ENCODE data around the gene DEPDC5. TPM values are rescaled to one million over a fixed set of nuclear protein-coding genes. Genes with fewer than 3 reads are reported as not detected.

DEPDC5 gene
- total and polyA plus RNA-seq, 5 donors: 6.9 to 15.3 (median 12.6) TPM

- H3K4me1 ChIP-seq (ENCODE audit: control insufficient read depth, insufficient read depth, low read length): no peaks in the 10 kb centered on the region
- H3K9me3 ChIP-seq (ENCODE audit: control insufficient read depth, low read length): no peaks in the 10 kb centered on the region
- 82% methylated on average over 5 of the region's 5 CpGs for whole genome bisulfite sequencing
- no peaks in the 10 kb centered on the region for H3K27me3 ChIP-seq (ENCODE audit: control insufficient read depth, insufficient read depth)
- intact Hi-C loops (cut with DNase I): no loop called here
- DNase-seq (no peak), ATAC-seq (no peak)
- H3K27ac ChIP-seq (ENCODE audit: low read length): no peak overlapping the region
- no peak overlapping the region for H3K4me3 ChIP-seq (ENCODE audit: low read length)
These were observed 82.2 kb downstream of the DEPDC5 start for GRCh38 chr22:31836010-31836409.

GRCh38 chr22:31838917-31839316, 85.1 kb downstream of the DEPDC5 start:
- 72% methylated on average over 3 of the region's 3 CpGs for WGBS
- Histone ChIP-seq H3K4me3 (ENCODE audit: low read length) (no peak overlapping the region), H3K4me1 (ENCODE audit: control insufficient read depth, insufficient read depth, low read length) (no peaks in the 10 kb centered on the region), H3K9me3 (ENCODE audit: control insufficient read depth, low read length) (no peaks in the 10 kb centered on the region), H3K27me3 (ENCODE audit: control insufficient read depth, insufficient read depth) (no peaks in the 10 kb centered on the region), H3K27ac (ENCODE audit: low read length) (no peak overlapping the region)
- intact Hi-C loops (cut with DNase I): no loop called here
- ATAC-seq: no peak
- no peak for DNase-seq

- ATAC-seq (no peak), DNase-seq (no peak)
- no peak overlapping the region for H3K4me3 ChIP-seq (ENCODE audit: low read length)
- intact Hi-C loops (cut with DNase I): no loop called here
- H3K27ac ChIP-seq (ENCODE audit: low read length): no peak overlapping the region
- no peaks in the 10 kb centered on the region for H3K9me3 ChIP-seq (ENCODE audit: control insufficient read depth, low read length)
- H3K27me3 ChIP-seq (ENCODE audit: control insufficient read depth, insufficient read depth): no peaks in the 10 kb centered on the region
- H3K4me1 ChIP-seq (ENCODE audit: control insufficient read depth, insufficient read depth, low read length): no peaks in the 10 kb centered on the region
- 96% methylated on average over 1 of the region's 1 CpG for WGBS
These were observed 86.2 kb downstream of the DEPDC5 start for GRCh38 chr22:31839986-31840385.

- DNase-seq (no peak), ATAC-seq (no peak)
- Histone ChIP-seq H3K27ac (ENCODE audit: low read length) (no peak overlapping the region), H3K4me1 (ENCODE audit: control insufficient read depth, insufficient read depth, low read length) (no peaks in the 10 kb centered on the region), H3K27me3 (ENCODE audit: control insufficient read depth, insufficient read depth) (no peaks in the 10 kb centered on the region), H3K4me3 (ENCODE audit: low read length) (no peak overlapping the region), H3K9me3 (ENCODE audit: control insufficient read depth, low read length) (no peaks in the 10 kb centered on the region)
- intact Hi-C loops (cut with DNase I): no loop called here
These were observed 86.8 kb downstream of the DEPDC5 start for GRCh38 chr22:31840585-31840984.

- no peak overlapping the region for H3K4me3 ChIP-seq (ENCODE audit: low read length)
- H3K27ac ChIP-seq (ENCODE audit: low read length): no peak overlapping the region
- intact Hi-C loops (cut with DNase I): no loop called here
- 86% methylated on average over 8 of the region's 8 CpGs for WGBS
- H3K9me3 ChIP-seq (ENCODE audit: control insufficient read depth, low read length): no peaks in the 10 kb centered on the region
- H3K4me1 ChIP-seq (ENCODE audit: control insufficient read depth, insufficient read depth, low read length): no peaks in the 10 kb centered on the region
- ATAC-seq (peak in 1 of 2 donors; percentile 40), DNase-seq (no peak)
- H3K27me3 ChIP-seq (ENCODE audit: control insufficient read depth, insufficient read depth): no peaks in the 10 kb centered on the region
These were observed 87.4 kb downstream of the DEPDC5 start for GRCh38 chr22:31841078-31841827.

- H3K27ac ChIP-seq (ENCODE audit: low read length): no peak overlapping the region
- H3K27me3 ChIP-seq (ENCODE audit: control insufficient read depth, insufficient read depth): no peaks in the 10 kb centered on the region
- H3K4me3 ChIP-seq (ENCODE audit: low read length): no peak overlapping the region
- DNase-seq (no peak), ATAC-seq (no peak)
- intact Hi-C loops (cut with DNase I): no loop called here
- no peaks in the 10 kb centered on the region for H3K9me3 ChIP-seq (ENCODE audit: control insufficient read depth, low read length)
- WGBS: 92% methylated on average over 4 of the region's 4 CpGs
- no peaks in the 10 kb centered on the region for H3K4me1 ChIP-seq (ENCODE audit: control insufficient read depth, insufficient read depth, low read length)
These were observed 89.7 kb downstream of the DEPDC5 start for GRCh38 chr22:31843526-31843925.

- no peaks in the 10 kb centered on the region for H3K4me1 ChIP-seq (ENCODE audit: control insufficient read depth, insufficient read depth, low read length)
- intact Hi-C loops (cut with DNase I): no loop called here
- DNase-seq (no peak), ATAC-seq (no peak)
- H3K4me3 ChIP-seq (ENCODE audit: low read length): no peak overlapping the region
- no peaks in the 10 kb centered on the region for H3K9me3 ChIP-seq (ENCODE audit: control insufficient read depth, low read length)
- no peak overlapping the region for H3K27ac ChIP-seq (ENCODE audit: low read length)
- no peaks in the 10 kb centered on the region for H3K27me3 ChIP-seq (ENCODE audit: control insufficient read depth, insufficient read depth)
- 96% methylated on average over 17 of the region's 17 CpGs for WGBS
These were observed 91.1 kb downstream of the DEPDC5 start for GRCh38 chr22:31844941-31845340.

GRCh38 chr22:31846161-31847115, 92.6 kb downstream of the DEPDC5 start:
- no peaks in the 10 kb centered on the region for H3K27me3 ChIP-seq (ENCODE audit: control insufficient read depth, insufficient read depth)
- WGBS: 75% methylated on average over 6 of the region's 6 CpGs
- H3K4me3 ChIP-seq (ENCODE audit: low read length): no peak overlapping the region
- H3K9me3 ChIP-seq (ENCODE audit: control insufficient read depth, low read length): no peaks in the 10 kb centered on the region
- intact Hi-C loops (cut with DNase I): no loop called here
- H3K27ac ChIP-seq (ENCODE audit: low read length): no peak overlapping the region
- DNase-seq: no peak
- no peaks in the 10 kb centered on the region for H3K4me1 ChIP-seq (ENCODE audit: control insufficient read depth, insufficient read depth, low read length)
- no peak for ATAC-seq

GRCh38 chr22:31848411-31848810, 94.6 kb downstream of the DEPDC5 start:
- DNase-seq (no peak), ATAC-seq (no peak)
- no peaks in the 10 kb centered on the region for H3K4me1 ChIP-seq (ENCODE audit: control insufficient read depth, insufficient read depth, low read length)
- no peaks in the 10 kb centered on the region for H3K27me3 ChIP-seq (ENCODE audit: control insufficient read depth, insufficient read depth)
- no peak overlapping the region for H3K27ac ChIP-seq (ENCODE audit: low read length)
- H3K4me3 ChIP-seq (ENCODE audit: low read length): no peak overlapping the region
- WGBS: 100% methylated on average over 1 of the region's 1 CpG
- H3K9me3 ChIP-seq (ENCODE audit: control insufficient read depth, low read length): no peaks in the 10 kb centered on the region
- intact Hi-C loops (cut with DNase I): no loop called here

GRCh38 chr22:31850135-31850534, 96.3 kb downstream of the DEPDC5 start:
- no peak overlapping the region for H3K4me3 ChIP-seq (ENCODE audit: low read length)
- H3K4me1 ChIP-seq (ENCODE audit: control insufficient read depth, insufficient read depth, low read length): no peaks in the 10 kb centered on the region
- ATAC-seq: no peak
- no peaks in the 10 kb centered on the region for H3K27me3 ChIP-seq (ENCODE audit: control insufficient read depth, insufficient read depth)
- 74% methylated on average over 3 of the region's 3 CpGs for WGBS
- H3K9me3 ChIP-seq (ENCODE audit: control insufficient read depth, low read length): no peaks in the 10 kb centered on the region
- intact Hi-C loops (cut with DNase I): no loop called here
- DNase-seq: no peak
- H3K27ac ChIP-seq (ENCODE audit: low read length): no peak overlapping the region

- Histone ChIP-seq H3K4me3 (ENCODE audit: low read length) (no peak overlapping the region), H3K27ac (ENCODE audit: low read length) (no peak overlapping the region), H3K4me1 (ENCODE audit: control insufficient read depth, insufficient read depth, low read length) (no peaks in the 10 kb centered on the region), H3K9me3 (ENCODE audit: control insufficient read depth, low read length) (no peaks in the 10 kb centered on the region), H3K27me3 (ENCODE audit: control insufficient read depth, insufficient read depth) (no peaks in the 10 kb centered on the region)
- WGBS: 88% methylated on average over 9 of the region's 9 CpGs
- DNase-seq (no peak), ATAC-seq (no peak)
- intact Hi-C loops (cut with DNase I): no loop called here
These were observed 99.0 kb downstream of the DEPDC5 start for GRCh38 chr22:31852691-31853421.

Data from right cardiac atrium (tissue), 5 donors.